Activated CD4-positive, alpha-beta T cell treated with anti-CD3 and anti-CD28 coated beads for 24 hours (primary cell): ENCODE results near the gene DMPK.
"Not testable (repeated sequence)": the region's sequence is repeated elsewhere in the genome, so short reads cannot be mapped to it uniquely, and the experiment has no call there.

Experiments used
- DNase-seq, 2 donors: peaks; one replicate each; pipeline ENCODE4 v3.0.0-alpha.2; 2020; ENCODE audit warnings: low read depth in 2 of 2

Gene DMPK

DNA sequence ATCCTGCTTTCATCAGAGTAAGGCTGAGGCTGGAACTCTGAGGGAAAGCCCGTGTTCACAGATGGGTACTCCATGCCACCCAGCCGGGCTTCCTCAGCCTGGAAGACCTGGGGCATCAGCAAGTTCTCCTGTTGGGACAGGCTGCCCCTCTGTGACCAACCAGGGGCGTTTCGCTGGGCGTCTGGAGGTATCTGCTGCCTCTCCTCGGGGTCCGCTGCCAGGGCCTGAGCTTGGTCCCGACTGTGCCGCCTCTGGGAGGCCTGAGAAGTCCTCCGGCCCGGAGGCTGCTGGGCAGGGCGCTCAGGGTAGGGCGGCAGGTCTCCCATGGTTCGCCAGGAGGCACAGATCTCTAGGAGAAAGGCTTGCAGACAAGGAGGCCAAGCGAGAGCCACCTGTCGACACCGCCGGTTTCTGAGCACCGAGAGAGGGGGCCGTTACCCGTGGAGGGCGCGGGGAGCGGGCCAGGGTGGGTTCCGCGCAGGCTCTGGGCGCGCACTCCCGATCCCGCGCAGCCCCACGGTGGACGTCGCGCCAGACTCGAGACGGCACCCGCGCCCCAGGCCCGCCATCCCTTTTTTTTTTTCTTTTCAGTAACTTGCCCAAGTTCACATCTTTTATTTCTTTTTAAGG, 32.7 kb upstream of the DMPK start, which contains the start of gene RSPH6A:
TSS of gene RSPH6A (minus strand) at position 458 of the 630 bp plus-strand sequence. CDS start at position 326, 132 bp downstream.
- no peak for DNase-seq

DNA sequence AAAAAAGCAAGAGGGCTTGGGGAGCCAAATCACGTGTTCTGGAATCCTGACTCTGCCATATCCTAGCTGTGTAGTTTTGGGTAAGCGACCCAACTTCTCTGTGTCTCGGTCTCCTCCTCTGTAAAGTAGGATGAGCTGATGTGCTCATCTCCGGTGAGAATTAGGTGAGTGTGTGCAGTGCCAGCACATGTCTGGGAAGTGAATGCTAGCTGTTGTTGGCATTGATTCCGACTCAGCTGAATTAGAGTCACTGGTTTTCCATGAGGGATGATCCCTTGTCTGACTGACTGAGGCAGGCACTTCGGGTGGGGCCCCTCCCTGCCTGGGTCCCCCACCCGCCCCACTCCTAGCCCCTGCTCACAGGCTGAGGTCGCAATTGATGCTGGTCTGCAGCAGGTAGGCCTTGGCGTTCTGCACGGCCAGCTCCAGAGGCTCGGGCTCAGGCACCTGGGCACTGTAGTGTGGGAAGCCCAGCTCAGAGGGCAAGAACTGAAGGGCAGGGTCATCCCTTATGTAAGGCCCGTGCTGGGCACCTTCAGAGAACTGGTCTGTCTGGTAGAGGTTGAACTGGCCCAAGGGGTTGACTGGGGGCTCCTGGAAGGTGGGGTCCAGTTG, 32.0 kb upstream of the DMPK start:
- no peak for DNase-seq

DNA sequence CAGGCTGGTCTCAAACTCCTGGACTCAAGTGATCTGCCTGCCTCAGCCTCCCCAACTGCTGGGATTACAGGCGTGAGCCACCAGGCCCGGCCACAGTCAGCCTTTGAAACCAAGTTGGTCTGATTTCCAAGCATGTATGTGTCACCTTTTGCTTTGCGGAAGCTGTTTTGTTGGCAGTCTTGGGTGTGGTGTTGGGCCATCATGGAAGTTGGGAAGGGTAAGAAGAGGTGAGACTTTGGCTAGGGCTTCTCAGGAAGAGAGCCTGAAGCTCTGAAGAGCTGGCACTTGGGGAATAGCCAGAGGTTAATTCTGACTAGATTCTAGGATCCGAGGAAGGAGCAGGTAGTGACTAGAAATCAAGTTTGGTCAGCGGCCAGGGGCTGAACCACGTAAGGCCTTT, 30.0 kb upstream of the DMPK start:
- no peak for DNase-seq

DNA sequence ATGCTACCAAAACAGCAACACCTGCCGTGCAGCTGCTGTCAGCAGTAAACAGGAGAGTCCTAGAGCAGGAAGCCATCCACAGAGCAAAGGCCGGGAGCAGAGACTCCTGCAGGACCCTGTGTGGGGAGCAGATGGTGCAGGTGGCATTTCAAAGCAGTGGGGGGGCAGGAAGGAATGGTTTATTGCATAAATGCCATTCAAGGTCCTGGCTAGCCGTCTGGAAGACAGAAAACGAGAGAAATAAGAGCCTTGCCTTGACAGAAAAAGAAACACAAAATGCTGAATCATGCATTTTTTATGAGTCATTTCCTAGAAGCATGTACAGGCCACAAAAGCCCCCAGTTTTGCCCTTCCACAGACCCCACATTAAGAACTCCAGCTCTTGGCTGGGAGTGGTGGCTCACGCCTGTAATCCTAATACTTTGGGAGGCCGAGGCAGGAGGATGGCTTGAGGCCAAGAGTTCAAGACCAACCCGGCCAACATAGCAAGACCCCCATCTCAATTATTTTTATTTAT, 27.4 kb upstream of the DMPK start:
- no peak for DNase-seq

DNA sequence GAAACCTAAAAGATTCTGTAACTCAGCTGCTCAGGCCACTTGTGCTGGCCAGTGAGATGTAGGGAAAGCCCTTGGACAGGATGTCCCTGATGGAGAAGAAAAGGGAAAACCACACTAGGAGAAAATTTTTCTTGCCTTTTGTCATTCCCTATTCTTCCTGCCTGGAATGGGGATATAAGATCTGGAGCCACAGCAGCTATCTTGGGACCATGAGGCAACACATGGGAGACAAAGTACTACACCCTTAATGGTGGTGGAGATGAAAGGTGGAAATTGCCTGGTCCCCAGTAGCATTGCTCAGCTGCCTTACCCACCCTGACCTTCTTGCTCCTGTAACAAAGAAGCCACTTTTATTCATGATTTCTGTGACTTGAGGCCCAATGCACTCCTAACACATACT, 23.4 kb upstream of the DMPK start:
- no peak for DNase-seq

DNA sequence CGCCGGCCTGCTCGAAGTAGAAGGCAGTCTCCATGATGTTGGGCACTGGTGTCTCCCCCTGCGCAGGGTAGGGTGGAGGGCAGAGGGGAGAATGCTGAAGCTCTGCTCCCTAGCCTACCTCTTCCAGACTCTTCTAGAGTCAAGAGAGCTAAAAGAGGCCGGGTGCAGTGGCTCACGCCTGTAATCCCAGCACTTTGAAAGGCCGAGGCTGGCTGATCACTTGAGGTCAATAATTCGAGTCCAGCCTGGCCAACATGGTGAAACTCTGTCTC, 22.6 kb upstream of the DMPK start:
- no peak for DNase-seq

DNA sequence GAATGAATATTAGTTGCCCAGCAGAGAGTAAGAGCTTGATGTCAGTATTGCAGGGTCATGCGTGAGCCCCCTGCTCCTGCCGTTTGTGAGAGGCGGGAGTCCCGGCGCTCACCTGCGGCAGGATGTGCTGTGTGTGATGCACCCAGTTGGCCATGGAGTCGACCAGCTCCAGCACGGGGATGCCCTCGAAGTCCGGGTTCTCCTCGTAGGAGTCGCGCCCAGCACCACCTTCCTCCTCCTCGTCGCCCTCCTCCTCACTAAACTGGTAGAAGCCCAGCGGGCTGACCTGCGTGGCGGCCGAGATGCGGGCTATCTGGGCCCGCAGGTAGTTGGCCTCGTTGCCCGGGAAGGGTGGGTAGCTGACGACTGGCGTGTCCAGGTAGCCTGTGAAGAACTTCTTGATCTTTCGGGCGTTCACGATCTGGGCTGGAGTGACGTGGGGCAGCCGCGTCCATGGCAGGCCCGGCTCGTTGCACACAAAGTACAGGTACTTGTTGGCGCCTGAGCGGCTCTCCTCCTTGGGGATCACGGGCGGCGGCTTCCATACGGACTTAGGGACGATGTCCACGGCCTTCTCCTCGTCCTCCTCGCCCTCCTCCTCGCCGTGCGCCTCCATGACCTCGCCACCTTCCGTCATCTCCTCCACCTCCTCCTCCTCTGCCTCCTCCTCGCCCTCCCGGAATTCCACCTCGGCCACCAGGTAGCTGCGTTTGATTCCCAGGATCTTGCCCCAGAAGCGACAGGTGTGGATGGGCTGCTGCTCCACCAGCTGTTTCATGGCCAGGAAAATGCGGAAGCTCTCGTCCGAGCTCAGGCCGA, 22.1 kb upstream of the DMPK start:
- no peak for DNase-seq

DNA sequence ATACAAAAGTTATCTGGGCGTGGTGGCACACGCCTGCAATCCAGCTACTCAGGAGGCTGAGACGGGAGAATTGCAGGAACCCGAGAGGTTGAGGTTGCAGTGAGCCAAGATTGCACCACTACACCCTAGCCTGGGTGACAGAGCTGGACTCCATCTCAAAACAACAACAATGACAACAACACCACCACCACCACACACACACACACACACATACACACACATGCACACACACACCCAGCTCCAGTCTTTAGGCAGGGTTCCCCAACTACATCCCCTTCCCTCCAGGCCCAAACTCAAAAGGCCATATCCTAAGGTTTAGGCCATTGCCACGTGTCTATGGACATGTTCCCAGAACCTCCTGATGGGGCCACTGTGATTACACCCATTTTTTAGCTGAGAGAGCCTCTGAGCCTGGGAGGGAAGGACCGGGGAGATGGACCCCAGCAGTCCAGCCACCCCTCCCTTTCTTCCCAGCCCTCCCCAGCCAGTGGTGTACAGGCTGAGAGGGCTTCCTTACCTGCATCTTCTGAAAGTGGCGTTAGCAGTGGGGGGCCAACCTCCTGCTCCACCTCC, 19.4 kb upstream of the DMPK start:
- DNase-seq = no peak

DNA sequence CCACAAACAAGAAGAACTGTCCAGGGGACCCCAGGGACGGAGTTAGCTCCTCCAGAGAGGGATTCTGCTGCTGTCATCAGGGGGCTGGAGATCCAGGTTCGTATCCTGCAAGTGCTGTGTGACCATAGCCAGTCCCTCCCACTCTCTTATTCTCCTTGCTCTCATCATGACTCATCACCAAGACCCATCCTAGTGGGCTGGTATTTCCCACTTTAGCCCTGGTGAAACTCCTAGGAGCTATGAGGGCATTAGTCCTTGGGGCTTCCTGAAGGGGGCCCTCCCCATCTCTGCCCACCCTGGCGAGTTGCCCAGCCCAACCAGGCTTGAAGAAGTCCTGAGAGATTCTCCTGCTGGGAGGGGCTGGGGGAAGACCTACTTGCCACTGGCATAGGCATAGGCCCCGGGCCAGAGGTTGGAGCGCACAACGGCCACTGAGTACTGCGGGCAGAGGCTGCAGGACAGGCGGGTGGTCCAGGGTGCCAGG, 17.8 kb upstream of the DMPK start:
- no peak for DNase-seq

DNA sequence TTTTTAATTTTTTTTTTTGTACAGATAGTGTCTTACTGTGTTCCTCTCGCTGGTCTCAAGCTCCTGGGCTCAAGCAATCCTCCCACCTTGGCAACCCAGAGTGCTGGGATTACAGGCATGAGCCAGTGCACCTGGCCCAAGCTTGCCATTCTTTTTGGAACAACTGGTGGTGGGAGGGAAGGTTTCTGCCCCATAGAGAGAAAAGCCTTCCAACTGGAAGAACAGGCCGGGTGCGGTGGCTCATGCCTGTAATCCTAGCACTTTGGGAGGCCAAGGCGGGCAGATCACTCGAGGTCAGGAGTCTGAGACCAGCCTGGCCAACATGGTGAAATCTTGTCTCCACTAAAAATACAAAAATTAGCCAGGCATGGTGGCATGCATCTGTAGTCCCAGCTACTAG, 17.3 kb upstream of the DMPK start:
- not testable (repeated sequence) for DNase-seq

DNA sequence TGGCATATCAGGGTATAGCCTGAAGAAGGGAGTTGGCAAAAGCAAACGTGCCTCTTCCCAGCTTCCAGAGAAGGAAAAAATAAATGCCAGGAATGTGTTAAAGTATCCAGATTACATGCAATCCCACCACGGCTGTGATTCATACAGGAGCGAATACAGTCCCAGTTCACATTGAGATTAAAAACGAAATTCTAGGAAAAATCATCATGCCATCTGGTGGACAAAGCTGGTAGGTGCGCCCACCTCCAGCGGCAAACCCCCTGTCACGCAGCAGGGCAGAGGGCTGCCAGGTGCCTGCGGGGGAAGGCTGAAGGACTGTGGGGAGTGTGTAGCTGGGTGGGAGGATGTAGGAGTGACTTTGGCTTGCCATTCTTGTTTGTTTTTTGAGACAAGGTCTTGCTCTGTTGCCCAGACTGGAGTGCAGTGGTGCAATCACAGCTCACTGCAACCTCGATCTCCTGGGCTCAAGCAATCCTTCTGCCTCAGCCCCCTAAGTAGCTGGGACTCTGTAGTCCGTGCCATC, 16.8 kb upstream of the DMPK start:
- peak in 1 of 2 donors; percentile 43 for DNase-seq

DNA sequence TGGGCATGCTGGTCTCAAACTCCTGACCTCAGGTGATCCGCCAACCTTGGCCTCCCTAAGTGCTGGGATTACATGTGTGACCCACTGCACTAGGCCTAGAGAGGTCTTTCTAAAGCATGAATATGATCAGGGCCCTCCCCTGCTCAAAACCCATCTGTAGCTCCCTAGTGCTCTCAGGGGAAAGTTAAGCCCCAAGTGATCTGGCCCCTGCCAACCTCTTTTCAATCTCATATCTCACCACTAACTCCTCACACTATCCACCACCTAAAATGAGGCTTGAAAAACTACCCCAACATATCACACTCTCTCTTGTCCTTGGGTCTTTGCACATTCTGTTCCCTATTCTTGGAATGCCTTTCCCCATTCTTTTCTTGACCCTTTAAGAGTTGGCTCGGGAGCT, 12.3 kb upstream of the DMPK start:
- no peak for DNase-seq

DNA sequence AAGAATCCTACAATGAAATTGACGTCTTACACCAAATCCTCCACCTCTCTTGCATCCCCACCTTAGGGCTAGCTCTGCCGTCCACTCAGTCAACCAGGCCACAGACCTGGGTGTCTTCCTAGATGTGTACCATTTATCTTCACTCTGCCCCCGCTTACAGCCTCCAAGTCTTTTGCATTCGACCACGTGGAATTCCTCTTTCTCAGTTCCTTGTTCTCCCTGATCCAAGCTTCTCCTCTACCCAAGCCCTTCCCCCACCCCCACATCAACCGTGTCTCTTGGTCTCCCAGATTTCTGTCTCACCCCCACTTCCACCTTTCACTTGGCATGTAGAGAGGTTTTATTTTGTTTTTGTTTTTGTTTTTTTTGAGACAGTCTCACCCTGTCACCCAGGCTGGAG, 11.6 kb upstream of the DMPK start:
- no peak for DNase-seq

DNA sequence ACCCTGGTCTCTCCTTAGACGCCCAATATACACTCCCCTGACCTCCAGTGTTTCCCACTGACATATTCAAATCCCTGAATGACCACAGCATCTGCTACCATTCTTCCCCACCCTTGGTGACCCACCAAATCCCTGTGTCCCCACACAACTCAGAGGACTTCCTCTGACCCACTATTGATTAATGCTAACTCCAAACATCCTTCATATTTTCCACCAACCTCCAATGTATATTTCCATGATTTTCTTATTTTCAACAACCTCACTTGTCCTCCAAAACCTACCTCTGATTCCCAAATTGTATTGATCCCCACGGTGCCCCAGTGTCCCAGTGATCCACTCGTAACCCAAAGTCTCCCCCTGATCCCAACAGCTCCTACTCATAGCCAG, 10.9 kb upstream of the DMPK start:
- no peak for DNase-seq

DNA sequence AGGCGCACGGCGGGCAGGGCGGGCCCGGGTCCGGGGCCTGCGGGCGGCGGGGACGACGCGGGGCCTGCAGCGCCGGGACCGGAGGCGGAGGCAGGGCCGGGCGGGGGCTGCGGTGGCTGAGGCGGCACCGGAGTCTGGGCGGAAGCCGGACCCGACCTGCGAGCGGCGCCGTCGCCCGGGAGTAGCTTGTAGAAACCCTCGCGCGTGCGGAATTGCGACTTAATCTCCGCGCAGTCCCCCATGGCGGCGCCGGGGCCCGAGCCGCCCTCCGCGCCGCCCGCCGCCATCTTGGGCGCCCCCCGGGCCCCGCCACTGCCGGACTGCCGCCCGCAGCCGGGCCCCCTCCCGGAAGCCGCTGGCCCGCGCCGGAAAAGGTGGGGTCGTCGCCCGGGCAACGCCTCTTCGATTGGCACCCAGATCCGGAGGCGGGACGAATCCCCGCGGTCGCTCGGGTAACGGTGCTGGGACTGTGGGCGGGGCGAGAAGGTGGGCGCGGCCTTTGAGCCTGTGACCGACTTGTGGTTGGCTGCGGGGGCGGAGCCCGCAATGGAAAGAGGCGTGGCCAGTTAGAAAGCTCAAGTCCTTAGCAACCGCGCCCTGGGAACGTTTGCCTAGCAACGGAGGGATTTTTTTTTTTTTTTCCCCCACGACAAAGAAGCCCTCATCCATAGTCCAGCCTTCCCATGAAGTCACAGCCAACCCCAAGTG, 10.3 kb upstream of the DMPK start, which contains the start of gene DMWD:
TSS of gene DMWD (minus strand) at position 376 of the 708 bp plus-strand sequence. CDS start at position 287, 89 bp downstream.
- DNase-seq = peak; percentile 99 to 100

DNA sequence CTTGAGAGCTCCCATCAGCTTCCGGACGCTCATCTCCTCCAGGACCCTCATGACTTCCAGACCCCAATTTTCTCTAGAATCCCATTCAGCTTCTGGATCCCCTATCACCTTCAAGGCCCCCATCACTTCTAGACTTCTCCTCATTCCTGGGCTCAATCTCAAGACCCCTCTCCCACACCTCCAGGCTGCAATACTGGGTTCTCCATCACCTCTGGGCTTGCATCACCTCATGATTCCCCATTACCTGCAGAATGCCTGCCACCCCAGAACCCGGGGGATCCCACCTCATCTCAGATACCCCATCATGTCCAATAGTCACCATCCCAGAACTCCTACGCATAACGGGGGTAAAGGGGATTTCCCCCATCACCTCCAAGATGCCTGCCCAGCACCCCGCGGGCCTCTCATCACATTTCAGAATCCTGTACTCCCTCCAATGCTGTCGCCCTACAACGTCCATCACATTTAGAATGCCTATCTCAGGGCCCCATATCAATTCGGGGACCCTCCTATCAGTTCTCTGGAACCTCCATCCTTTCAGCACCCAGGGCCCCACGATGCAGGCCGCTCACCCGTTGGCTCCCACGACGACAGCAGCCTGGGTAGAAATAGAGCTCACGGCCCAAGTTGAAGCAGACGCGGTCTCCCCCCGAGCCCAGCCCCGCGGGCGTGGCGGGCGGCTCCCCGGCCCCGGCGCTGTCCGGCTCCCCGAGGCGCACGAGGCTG, 9.6 kb upstream of the DMPK start:
- no peak for DNase-seq

DNA sequence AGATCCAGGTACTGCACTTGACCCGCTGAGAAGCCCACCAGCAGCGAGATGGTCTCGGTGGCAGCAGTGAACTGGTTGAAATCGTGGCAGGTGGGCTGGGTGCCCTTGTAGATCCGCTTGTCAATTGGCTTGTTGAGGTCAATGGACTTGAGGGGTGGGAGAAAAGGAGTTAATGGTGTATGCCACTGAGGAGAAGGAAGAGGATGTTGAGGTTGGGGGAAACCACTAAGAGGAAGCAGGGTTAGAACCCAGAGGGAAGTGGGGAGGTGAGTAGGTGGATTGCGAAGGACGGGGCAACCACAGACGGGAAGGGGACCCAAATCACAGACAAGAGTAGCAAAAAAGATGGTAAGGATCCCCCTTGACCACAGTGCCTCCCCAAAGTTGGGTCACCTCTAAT, 8.7 kb upstream of the DMPK start:
- no peak for DNase-seq

DNA sequence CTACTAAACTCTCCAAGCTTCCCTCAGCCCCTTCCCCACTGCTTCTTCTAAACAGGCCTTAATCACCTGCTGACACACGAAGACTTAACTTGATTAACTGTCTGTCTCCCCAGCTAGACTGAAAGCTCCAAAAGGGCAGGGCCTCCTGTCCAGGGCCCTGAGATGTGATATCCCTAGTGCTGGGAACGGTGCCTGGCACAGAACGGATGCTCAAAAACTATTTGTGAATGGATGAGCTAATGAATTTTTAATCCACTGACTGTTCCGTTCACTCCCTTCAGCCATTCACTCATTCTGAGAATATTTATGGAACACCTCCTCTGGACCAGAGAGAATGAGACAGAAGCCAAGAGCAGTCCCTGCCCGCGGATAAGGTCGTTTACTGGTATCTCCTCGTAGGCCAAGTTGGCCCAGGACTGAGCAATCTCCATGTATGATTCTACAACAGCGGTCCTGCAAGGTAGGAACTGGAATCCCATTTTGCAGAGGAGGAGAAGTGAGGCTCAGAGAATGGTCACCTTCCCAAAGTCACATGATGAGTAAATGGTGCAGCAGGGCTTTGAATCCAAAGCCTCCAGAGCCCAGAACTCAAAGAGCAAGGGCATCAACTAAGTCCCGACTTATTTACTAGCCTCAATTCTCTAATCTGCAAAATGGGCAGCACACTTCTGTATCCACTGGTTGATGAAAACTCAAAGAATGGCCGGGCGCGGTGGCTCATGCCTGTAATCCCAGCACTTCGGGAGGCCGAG, 6.9 kb upstream of the DMPK start:
- DNase-seq = no peak

DNA sequence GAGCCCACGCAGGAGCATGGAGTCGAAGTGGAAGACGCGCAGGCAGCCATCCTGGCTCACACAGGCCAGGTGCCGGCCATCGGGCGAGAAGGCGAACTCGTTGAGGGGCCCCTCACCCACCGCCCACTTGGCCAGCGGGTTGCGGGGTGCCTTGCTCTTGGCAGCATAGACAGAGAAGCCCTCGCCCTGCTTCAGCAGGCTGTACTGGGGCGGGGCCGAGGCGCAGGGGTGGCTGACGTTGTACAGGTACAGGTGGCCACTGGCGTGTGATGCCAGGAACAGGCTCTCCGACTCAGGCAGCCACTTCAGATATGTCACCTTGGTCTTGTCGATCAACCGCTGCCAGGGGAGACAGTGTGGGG, 4.2 kb upstream of the DMPK start:
- no peak for DNase-seq
